HPDE6-E6E7 (cell line): ENCODE results near the gene SHISA9.

Experiments used
- DNase-seq: peaks from one replicate; pipeline ENCODE4 v3.0.0; 2011; ENCODE audit warnings: missing footprints; ENCODE audit errors: extremely low spot score

The SHISA9 gene

DNA sequence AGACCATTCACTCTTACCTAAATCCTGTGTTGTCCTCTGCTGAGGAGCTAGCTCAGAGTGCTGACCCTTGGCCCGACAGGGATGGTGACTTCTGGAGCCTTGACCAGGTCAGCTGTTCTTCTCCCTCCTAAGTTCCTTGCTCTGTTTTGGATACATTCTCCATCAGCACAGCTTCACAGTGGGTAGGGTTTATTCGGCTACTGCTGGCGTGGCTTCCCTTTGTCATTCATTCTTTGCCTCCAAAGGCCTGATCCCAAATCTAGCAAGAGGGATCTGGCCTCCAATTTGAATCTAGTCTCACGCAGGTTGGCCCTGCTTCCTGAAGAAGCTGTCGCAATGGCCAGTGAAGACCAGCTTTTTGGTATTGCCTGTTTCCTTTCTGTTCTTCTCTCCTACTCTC lies 116.6 kb downstream of the SHISA9 start:
- DNase-seq = no peak

DNA sequence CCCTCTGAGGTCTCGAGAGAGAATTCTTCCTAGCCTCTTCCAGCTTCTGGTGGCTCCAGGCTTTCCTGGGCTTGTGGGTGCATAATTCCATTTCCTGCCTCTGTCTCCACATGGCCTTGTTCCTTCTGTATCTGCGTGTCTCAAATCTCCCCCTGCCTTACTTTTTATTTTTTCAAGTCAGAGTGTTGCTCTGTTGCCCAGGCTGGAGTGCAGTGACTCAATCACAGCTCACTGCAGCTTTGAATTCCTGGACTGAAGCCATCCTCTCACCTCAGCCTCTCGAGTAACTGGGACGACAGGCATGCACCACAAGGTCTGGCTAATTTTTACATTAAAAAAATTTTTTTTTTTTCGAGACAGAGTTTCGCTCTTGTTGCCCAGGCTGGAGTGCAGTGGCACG lies 120.6 kb downstream of the SHISA9 start:
- DNase-seq = no peak

DNA sequence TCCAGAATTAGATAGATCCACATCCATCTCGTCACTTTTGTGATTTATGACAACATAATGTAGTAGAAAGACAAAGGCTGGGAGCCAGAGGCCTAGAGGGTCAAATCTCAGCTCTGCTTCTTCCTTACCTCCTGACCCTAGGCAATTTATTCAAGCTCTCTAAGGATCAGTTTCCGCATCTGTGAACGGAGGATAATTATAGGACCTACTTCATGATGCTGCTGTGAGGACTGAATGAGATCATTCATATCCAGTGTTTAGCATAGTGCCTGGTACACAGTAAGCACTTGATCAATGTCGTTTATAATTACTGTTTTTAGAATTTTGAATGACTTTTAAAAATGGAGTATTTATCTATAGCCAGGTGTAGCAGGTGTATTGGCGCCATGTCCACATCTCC lies 128.4 kb downstream of the SHISA9 start:
- DNase-seq = no peak

DNA sequence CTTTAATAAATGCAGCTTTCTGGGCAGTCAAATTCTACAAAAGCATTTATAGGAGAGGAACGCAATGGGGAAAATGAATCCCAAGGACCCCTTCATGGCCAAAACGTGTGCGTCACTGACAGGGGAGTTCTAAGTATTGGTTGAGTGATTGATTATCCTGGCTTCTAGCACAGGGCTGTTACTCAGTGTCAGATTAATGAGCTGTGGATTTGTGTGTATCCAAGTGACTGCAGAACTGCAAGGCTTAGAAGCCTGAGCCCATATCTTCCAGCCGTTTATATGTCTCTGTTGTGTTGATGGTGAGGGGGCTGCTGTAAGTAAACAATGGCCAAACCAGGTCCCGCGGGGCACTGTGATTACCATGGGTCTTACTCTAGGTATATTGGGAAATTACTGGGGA lies 129.4 kb downstream of the SHISA9 start:
- no peak for DNase-seq

DNA sequence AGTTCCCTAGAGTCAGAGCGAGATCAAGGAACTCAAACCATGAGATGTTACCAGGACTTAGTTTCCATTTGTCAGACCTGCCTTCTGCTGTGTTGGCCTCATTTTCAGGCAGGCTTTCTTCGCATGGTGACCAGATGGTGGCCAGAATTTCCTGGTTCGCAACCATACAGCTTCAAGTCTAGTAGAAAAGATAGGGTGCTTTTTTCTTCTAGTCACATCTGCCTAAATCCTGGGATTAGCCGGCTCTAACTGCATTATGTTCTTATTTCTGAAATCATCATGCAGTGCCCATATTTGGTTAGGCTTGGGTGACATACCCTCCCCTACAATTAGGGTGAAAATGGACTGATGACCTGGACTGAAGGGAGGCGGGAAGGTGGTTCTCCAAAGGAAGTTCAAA lies 131.5 kb downstream of the SHISA9 start:
- DNase-seq = no peak

DNA sequence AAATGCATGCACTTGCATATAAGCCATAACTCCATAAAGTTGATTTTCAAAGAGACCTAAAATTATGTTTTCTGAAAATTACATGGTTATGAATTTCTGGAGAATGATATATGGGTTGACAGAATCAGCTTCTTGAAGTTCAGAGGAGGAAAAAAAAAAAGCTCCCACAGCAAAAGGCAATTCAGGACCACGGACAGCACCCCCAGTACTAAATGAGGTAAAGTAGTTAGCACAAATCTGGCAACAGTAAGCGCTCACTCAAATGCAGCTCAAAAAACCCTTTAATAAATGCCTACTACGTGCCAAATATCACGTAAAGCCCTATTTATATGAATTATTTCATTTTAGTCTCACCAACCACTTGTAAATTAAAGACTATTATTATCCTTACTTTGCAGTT lies 135.2 kb downstream of the SHISA9 start:
- no peak for DNase-seq

DNA sequence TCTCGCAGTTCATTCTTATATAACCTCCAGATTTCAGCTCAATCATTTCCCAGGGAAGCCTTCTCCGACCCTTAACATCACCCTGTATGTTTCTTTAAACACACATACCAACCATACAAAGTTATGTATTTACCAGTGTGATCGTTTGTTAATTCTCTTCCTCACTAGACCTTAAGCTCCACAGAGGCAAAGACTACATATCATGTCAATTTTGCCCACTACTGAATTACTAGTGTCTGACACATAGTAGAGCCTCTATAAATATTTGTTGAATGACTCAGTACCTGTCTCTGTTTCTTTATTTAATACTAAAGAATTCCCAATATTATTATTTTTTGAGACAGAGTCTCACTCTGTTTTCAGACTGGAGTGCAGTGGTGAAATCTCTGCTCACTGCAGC lies 137.2 kb downstream of the SHISA9 start:
- DNase-seq = no peak

DNA sequence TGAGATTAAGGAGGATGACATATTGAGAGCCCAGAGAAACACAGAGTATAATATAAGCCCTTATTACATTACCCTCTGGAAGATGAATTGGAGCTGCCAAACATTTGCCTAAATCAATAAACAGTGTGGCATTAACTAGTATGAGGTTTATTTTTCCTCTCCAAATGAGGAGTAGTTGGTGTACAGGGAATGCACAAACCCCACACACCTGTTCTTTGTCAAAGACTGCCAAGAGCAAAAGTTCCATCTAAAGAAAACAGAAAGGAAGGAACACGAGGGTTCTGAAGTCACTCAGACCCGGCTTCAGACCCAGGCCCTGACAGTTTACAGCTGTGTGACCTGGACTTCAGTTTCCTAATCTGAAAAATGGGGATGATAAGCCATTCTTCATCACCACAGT lies 138.1 kb downstream of the SHISA9 start:
- no peak for DNase-seq

DNA sequence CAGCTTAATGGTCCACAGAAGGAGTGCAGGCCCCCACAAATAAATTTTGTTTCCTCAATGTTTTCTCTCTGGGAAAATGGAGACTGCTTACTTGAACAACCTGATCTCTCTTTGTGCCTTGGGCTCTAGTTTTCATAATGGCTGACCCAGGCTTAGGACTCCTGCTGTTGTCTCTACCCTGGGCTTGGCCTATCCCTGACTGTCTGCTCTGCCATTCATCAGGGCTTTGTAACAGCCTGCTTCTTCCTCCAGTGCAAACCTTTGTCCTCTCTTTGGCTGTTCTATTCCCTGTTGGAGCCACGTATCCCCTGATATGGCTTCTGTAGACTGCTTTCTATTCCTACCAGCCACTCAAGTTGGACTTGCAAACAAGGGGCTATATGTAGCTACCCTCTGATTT lies 139.8 kb downstream of the SHISA9 start:
- DNase-seq = no peak

DNA sequence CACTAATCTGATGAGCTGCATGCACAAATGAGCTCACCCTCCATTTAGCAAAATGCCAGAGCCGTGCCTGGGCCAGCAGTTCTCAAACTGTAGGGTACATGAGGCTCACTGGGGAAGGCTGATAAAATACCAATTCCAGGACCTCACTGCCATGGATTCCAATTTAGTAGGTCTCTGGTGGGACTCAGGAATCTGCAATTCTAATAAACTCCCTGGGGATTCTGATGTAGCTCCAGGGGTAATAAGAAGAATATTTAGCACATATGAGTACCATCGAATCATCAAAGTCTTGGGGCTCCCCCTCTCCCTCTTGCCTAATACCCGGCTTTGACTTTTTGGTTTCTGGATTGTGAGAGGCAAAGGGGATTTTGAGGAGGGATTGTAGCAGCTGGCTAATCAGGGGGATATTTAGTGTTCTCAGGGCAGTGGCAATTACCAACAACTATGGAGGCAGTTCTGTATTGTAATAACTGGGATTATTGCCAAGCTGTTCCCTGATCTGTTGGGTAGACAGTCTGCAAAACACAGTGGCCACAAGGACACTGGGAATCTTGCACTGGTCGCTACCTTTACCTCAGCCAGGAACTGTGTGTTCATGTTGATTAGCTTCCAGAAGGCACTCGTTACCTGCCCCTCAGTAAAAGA lies 140.4 kb downstream of the SHISA9 start:
- DNase-seq = no peak

DNA sequence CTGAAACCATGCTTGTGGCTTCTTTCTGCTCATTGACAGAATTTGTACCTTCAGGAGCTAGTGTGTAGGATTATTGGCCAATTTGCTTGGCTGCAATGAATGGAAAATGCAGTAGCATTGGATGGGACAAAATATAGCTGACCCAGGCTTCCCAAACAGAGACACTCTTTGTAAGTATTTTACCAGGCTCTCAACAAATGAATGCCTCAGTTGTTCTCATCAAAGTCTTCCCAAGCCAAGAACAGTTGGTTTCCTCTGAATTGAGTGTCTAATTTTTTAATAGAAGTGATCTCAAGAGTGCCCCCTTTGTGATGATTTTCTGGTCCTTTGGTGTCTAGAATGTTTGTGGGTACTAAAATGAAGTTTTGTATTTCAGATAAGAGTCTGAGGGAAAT lies 140.9 kb downstream of the SHISA9 start:
- no peak for DNase-seq

DNA sequence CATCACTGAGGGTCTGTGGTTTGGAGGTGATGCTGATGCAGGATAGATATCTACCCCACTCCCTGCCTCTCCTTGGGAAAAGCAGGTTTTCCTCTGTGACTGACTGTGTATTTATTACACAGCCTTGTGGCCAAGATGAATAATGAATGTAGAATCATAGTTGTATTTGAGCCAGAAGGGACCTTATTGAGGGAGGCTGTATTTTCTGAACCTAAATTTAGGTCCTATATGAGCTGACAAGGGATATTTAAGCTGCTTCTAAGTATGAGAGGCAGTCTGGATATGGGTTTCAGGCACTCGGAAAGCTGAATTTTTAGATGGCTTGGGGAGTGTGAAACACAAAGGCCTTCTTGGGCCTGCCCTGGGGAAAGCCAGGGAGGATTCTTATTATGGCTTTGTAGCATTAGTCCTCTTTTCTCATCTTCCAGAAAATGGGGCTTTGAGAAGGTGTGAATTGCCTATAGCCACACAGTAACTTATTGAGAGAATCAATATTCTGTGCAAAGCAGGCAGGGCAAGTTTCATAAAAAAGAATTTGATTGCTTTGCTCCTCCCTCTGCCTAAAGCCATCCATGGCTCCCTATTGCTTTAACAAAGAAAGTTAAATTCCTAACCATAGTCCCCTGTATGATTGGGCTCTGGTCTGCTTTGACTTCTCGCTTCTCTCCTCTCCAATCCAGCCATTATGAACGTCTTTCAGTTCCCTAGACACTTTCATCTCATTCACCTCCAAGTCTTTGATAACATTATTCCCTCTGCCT lies 144.8 kb downstream of the SHISA9 start:
- DNase-seq = no peak

DNA sequence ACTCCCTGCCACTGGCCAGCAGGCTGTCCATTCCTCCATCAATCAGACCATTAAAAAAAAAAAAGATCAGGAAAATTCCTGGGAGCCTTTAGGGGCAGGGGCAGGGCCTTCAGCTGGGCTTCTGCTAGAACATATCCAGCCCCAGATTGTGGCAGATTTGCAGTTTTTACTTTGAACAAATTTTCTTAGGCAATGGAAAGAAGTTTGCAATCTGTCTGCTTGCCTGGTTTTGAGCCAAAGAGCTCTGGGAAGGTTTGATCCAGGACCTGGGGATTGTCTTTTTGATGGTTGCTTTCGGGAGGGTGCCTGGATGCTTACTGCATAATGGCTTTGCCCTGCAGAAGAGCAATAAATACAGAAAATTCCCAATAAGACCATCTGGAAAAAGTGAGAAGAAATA lies 145.9 kb downstream of the SHISA9 start:
- DNase-seq = no peak

DNA sequence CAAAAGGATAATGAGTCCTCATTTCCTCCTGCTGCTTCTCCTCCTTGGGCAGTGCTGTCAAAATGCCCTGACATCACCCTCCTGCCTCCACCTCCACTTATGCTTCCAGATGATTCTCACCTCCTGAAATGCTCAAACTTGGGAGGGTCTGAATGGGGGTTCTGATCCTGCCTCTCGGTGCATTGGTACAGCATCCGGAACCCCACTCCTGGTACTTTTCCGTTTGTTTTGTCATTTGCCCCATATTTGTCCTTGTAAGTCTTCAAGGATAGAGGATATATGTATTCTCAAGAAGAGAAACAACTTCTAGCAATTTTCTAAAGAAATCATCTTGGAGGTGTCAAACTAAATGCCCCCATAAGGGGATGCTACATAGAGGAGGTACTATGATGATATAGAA lies 148.3 kb downstream of the SHISA9 start:
- DNase-seq = no peak

DNA sequence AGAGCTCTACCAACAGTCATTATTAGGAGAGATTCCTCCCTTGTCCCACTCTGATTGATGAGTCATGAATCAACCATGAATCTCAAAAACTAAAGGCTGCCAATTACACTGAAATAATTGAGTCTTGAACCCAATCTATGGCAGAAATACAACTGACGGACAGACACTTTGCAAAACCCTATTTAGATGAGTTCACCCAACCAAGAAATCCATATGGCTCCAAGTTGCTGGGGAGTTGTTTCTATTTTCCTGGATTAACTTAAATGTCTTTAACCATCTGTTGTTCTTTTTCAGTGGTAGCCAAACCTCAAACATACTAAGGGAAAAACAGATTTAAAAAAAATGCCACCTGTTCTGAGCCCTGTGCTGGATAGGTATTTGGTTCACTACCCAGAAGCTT lies 151.0 kb downstream of the SHISA9 start:
- no peak for DNase-seq

DNA sequence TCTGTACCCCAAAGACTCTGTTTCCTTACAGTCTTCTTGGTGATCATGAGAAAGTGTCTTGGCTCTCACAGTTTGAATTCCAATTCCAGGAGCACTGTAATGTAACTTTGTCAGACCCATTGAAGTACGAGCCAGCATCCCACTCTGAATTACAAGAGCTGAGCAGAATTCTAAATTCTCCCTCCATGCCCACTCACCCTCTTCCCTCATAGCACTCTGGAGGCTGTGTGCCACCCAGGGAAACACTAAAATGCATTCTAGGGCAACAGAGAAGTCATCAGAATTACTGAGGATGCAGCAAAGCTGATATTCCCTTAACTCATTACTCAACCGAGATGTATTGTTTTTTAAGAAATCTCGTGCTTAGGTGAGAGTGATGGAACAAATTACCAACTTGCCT lies 154.1 kb downstream of the SHISA9 start:
- DNase-seq = no peak

DNA sequence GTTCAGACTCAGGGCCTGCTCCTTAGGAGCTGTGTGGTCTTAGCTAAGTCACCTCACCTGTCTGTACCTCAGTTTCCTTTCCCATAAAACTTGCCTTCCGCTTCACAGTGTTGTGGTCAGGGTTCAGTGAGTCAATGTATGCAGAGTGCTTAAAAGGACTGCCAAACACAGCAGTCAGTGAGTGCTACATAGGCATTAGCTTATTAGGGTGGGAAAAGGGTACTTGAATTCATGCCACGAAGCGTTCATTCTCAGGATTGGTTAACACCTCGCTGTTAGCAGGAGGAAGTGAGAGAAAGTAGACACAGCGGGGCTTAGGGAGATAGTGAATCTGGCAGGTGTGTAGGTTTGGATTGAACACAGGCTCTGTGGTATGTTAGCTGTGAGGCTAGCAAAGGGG lies 155.2 kb downstream of the SHISA9 start:
- no peak for DNase-seq

DNA sequence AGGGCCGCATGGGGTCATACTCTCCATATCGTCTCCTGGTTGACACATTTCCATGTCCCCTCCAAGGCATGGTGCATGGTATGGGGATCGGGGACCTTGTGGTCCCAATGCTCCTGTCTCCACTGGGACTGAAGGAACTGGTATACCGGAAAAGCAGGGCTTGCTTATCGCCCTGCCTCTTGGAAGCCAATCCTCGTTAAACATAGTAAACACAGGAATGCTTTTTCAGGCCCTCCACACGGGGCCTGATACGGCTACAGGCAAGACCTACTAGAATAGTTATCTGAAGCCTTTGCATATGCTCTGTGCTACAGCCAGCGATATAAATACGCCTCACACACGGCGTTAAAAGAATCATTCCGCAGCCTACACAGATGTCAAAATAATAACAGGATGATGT lies 159.5 kb downstream of the SHISA9 start:
- DNase-seq = no peak

DNA sequence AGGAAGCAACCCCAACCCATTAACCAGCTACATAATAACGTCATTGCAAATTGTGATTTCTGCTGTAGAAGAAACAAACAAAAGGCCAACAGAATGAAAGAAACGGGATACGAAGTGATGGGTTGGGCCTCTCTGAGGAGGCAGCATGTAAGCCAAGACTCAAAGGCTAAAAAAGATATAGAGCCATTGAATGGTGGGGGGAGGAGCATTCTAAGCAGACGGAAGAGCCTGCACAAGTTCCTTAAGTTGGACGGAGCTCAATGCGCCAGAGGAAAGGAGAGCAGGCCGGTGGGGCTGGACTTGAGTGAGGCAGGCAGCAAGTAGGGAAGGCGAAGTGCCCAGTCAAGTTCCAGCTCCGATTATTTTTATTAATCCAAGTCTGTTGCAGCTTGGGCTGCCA lies 160.3 kb downstream of the SHISA9 start:
- no peak for DNase-seq

DNA sequence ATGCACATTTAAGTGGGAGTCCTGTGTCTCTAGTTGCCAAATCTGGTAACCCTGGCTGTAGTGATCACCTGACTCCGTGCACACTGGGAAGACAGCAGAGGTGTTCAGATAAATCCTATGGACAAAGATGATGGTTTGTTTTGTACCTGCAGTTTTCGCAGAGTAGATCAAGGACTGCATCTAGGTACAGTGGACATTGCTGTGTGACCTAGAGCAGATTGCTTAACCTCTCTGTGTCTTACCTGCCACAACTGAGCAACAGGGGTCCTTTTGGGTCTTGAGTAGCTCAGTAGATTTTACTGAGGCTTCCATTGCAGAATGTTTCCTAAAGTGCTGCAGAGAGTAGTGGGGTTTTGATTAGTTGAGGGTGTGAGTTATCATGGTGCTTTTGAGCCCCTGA lies 160.8 kb downstream of the SHISA9 start:
- DNase-seq = no peak

DNA sequence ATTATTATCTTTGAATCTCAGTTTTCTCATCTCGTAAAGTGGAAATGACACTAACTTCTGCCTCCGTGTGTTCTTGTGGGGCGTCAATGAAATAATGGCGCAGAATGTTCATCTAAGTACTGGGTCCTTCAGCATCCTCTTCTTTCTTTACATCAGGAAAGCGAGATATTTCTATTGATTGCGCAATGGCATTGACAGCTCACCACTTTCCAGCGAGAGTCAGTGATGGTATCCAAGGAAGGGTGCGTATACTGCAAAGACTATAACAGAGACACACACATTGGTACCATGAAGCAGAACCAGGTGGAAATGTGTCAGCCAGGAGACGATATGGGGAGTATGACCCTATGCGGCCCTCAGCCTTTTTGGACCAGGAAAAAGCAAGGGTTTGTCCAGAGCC lies 162.1 kb downstream of the SHISA9 start:
- no peak for DNase-seq

DNA sequence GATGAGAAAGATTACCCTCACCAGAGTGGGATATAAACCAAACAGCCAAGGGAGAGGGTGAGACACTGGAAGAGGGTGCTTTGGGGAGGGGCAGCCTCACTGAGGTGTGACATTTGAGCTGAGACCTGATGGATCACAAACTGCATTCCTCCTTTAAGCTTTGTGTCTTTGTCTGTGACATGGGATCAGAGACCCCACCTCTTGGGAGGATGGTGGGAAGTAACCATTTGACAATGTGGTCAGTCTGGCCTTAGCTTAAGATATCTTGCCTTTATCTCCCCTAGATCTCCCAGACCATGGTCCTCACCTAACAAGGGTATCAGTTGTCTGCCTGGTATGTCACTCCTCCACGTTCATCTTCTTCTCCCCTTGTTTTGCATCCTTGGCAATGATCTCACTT lies 163.4 kb downstream of the SHISA9 start:
- no peak for DNase-seq

DNA sequence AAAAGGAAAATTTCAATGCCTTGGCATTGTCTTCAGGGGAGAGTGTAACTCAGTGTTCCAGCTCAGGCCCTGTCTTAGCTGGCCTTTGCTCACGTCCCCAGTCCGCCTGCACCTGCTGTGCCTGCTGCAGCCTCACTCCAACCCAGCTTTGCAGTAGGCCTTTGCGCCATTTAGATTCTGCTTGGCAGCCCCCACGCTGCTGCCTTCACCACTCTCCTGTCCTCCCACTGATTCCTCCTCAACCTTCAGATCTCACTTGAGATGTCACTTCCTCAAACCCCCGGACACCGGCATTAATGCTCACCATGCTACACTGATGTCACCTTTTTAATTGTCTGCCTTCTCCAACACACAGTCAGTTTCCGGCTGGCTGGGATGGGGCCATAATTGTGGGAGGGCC lies 166.2 kb downstream of the SHISA9 start:
- no peak for DNase-seq
